Superior temporal gyrus (tissue), 1 donor: Measurements from ENCODE around the gene ANKRD61.
"Not testable (repeated sequence)": the region's sequence is repeated elsewhere in the genome, so short reads cannot be mapped to it uniquely, and the experiment has no call there.

ENCODE experiments used
- DNase-seq: peaks from one replicate; pipeline ENCODE4 v3.0.0-alpha.2; 2016; ENCODE audit errors: extremely low spot score

The ANKRD61 gene

GRCh38 chr7:6031567-6031966 lies 391 bp downstream of the ANKRD61 start:
- no peak for DNase-seq

DNA sequence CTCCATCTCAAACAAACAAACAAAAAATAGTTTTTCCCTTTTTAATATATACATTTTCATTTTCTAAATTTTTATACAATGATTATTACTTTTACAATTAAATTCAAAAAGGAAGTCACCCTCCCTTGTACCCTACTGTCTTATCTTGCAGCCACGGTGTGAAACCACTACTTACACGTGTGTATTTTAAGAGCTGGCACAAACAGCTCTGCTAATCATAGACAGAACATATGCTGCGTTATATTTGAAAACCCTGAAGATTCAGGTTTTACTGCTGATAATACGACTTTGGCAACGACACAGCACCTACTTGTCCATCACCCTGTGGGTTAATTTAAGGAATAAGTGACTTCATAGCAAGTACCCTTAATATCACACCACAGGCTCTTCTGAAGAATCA lies 991 bp downstream of the ANKRD61 start:
- DNase-seq = peak; percentile 45

DNA sequence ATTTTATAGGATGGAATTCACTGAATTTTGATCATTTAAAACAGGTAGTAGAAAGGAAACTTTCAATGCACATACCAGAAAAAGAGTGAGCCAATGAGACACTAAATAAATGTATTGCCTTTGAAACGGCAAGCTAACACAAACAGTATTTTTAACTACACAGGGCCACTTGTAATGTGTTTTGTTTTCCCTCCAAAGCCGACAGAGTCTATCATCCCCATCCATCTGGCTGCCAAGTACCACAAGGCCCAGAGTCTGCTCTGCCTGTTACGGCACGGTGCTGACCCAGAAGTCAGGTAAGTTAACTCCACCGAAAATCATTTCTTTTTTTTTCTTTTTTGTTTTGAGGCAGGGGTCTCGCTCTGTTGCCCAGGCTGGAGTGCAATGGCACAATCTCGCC lies 1.5 kb downstream of the ANKRD61 start:
- DNase-seq = no peak

- no peak for DNase-seq
These were observed 4.0 kb downstream of the ANKRD61 start for GRCh38 chr7:6035165-6035564.

GRCh38 chr7:6035686-6036085 lies 4.5 kb downstream of the ANKRD61 start:
- no peak for DNase-seq

- DNase-seq = no peak
These were observed 18.6 kb downstream of the ANKRD61 start for GRCh38 chr7:6049780-6050179.

- not testable (repeated sequence) for DNase-seq
These were observed 20.0 kb downstream of the ANKRD61 start for GRCh38 chr7:6051185-6051584.

GRCh38 chr7:6056616-6057015 lies 25.4 kb downstream of the ANKRD61 start:
- no peak for DNase-seq

DNA sequence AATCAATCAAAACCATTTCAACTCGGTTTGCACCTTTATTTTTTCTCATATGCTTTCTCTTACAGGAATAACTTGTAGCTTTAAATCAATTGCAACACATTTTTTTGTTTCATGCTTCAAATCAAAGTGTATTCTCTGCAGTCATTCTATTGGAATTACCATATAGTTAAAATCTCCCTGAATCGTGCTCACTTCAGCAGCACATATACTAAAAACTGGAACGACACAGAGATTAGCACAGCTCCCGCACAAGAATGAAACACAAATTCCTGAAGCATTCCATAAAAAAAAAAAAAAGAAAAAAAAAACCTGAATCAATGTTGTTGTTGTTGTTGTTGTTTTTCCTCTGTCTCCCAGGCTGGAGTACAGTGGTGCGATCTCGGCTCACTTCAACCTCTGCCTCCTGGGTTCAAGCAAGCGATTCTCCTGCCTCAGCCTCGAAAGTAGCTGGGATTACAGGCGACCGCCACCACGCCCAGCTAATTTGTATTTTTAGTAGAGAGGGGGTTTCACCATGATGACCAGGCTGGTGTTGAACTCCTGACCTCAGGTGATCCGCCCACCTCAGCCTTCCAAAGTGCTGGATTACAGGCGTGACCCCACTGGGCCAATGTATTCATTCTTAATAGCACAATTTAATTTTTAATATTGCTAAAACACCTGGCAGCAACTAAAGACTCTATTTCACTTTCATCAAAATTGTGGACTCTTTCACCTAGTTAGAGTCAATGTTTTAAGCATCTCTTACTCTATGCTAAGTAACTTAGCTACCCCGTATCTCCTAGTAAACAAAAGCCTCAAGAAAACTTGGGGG lies 26.3 kb downstream of the ANKRD61 start:
- DNase-seq = no peak

- DNase-seq = not testable (repeated sequence)
These were observed 28.8 kb downstream of the ANKRD61 start for GRCh38 chr7:6059941-6060340.

DNA sequence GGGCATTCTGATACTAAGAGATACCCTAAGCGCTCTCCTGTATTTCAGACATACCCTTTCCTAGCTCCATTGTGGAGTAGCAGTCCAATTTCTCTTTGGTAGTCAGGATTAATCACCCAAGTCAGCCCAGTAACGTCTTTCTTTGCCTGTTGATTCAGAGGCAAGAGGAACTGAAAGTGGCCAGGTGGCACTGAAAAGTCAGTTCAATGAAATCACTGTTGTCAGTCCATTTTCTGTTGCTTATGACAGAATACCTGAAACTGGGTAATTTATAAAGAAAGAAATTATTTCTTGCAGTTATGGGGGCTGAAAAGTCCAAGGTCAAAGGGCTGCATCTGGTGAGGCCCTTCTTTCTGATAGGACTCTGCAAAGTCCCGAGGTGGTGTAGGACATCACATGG lies 40.2 kb downstream of the ANKRD61 start:
- no peak for DNase-seq

- no peak for DNase-seq
These were observed 43.6 kb downstream of the ANKRD61 start for GRCh38 chr7:6074612-6075380.

GRCh38 chr7:6078548-6078947 lies 47.4 kb downstream of the ANKRD61 start:
- DNase-seq = no peak

DNA sequence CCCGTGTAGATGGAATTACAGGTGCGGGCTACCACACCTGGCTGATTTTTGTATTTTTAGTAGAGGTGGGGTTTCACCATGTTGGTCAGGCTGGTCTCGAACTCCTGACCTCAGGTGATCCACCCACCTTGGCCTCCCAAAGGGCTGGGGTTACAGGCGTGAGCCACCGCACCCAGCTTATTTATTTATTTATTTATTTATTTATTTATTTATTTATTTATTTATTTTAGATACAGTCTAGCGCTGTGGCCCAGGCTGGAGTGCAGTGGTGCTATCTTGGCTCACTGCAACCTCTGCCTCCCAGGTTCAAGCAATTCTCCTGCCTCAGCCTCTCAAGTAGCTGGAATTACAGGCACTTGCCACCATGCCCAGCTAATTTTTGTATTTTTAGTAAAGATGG lies 51.9 kb downstream of the ANKRD61 start:
- not testable (repeated sequence) for DNase-seq
